ENCODE measurements around the gene ALK. TPM values are rescaled to one million over a fixed set of nuclear protein-coding genes. Genes with fewer than 3 reads are reported as not detected.

Gene ALK
- total and polyA plus RNA-seq, 7 donors = 0.31 to 2.9 (median 1.2) TPM; not detected in 1

- H3K4me1 ChIP-seq = no peaks in the 10 kb centered on the region
- WGBS, 2 donors = 88 to 95% methylated on average over 3 of the region's 3 CpGs
- H3K4me3 ChIP-seq = no peak overlapping the region
- TF ChIP-seq, protein P1, sequence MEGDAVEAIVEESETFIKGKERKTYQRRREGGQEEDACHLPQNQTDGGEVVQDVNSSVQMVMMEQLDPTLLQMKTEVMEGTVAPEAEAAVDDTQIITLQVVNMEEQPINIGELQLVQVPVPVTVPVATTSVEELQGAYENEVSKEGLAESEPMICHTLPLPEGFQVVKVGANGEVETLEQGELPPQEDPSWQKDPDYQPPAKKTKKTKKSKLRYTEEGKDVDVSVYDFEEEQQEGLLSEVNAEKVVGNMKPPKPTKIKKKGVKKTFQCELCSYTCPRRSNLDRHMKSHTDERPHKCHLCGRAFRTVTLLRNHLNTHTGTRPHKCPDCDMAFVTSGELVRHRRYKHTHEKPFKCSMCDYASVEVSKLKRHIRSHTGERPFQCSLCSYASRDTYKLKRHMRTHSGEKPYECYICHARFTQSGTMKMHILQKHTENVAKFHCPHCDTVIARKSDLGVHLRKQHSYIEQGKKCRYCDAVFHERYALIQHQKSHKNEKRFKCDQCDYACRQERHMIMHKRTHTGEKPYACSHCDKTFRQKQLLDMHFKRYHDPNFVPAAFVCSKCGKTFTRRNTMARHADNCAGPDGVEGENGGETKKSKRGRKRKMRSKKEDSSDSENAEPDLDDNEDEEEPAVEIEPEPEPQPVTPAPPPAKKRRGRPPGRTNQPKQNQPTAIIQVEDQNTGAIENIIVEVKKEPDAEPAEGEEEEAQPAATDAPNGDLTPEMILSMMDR (IDR thresholded peaks at IDR 0.05) = no peak
- TF ChIP-seq EP300 (IDR thresholded peaks at IDR 0.05) = no peak
- TF ChIP-seq POLR2A (IDR thresholded peaks at IDR 0.05) = no peak
- no peak for TF ChIP-seq POLR2AphosphoS5 (IDR thresholded peaks at IDR 0.05)
- no peak overlapping the region for H3K27ac ChIP-seq
- H3K9me3 ChIP-seq = no peaks in the 10 kb centered on the region
- no peaks in the 10 kb centered on the region for H3K27me3 ChIP-seq
- no peaks in the 10 kb centered on the region for H3K36me3 ChIP-seq
- no peak for DNase-seq
- intact Hi-C loops (cut with DNase I) = no loop called here
These were observed 402.0 kb downstream of the ALK start for GRCh38 chr2:29519338-29519925.

DNA sequence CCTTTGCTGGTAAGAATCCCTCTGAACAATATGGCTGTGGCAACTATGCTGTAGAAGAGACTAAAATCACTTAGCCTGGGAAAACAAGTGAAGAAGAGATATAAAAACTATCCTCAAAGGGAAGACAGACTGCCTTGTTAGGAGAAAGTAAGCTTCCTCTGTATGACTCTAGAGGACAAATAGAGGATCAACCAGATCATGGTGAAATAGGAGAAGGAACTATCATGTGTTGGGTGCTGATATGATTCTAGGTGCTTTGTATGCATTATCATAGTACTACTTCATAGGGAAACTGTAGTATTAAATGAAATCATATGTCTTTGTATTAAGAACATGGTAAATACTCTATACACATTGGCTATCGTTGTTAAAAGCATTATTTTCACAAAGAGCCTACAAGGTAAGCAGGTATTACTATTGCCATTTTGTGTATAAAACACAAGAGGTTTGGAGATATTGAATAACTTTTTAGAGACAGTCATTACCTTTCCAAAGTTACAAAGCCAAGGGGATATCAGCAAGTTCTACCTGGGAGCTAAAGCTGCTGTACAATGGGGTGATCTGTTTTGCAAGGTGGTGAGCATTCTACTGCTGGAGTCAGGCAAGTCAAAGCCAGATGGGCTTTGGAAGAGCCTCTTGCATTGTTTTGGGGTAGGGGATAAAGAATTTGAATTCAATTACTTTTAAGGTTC lies 402.6 kb downstream of the ALK start:
- no peaks in the 10 kb centered on the region for H3K36me3 ChIP-seq
- H3K9me3 ChIP-seq = no peaks in the 10 kb centered on the region
- 74 to 93% methylated on average over 1 of the region's 1 CpG for WGBS, 2 donors
- intact Hi-C loops (cut with DNase I) = no loop called here
- no peak for DNase-seq
- no peaks in the 10 kb centered on the region for H3K27me3 ChIP-seq
- H3K4me1 ChIP-seq = no peaks in the 10 kb centered on the region
- no peak overlapping the region for H3K4me3 ChIP-seq
- H3K27ac ChIP-seq = no peak overlapping the region
- TF ChIP-seq EP300 (IDR thresholded peaks at IDR 0.05) = no peak
- TF ChIP-seq POLR2AphosphoS5 (IDR thresholded peaks at IDR 0.05) = no peak
- TF ChIP-seq, protein P1 (IDR thresholded peaks at IDR 0.05) = no peak
- TF ChIP-seq POLR2A (IDR thresholded peaks at IDR 0.05) = no peak

GRCh38 chr2:29518010-29518409 lies 403.4 kb downstream of the ALK start:
- WGBS, 2 donors = 85 to 88% methylated on average over 2 of the region's 2 CpGs
- intact Hi-C loops (cut with DNase I) = no loop called here
- no peaks in the 10 kb centered on the region for H3K27me3 ChIP-seq

DNA sequence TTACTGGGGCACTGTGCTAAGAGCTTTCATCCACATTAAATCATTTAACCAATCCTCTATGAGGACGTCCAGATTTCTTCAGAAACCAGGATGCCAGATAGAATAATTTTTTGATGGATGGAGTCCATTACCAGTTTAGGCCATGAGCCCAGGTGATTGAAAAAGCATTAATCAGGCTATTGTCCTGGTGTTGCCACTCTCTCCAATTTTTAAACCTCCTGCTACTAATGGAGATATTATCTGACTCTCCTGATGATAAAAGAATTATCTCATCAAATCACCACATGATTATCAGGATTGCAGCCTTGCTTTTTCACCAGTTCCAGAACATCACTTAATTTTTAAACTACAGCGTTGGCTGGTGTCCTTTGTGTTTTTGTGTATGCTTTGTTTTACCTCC lies 404.0 kb downstream of the ALK start:
- no peak overlapping the region for H3K27ac ChIP-seq
- no peaks in the 10 kb centered on the region for H3K9me3 ChIP-seq
- no peaks in the 10 kb centered on the region for H3K27me3 ChIP-seq
- 74 to 84% methylated on average over 2 of the region's 2 CpGs for WGBS, 2 donors
- TF ChIP-seq POLR2AphosphoS5 (IDR thresholded peaks at IDR 0.05) (no peak), EP300 (IDR thresholded peaks at IDR 0.05) (no peak), POLR2A (IDR thresholded peaks at IDR 0.05) (no peak)
- TF ChIP-seq, protein P1 (IDR thresholded peaks at IDR 0.05) = no peak
- DNase-seq = no peak
- H3K4me1 ChIP-seq = no peaks in the 10 kb centered on the region
- no peaks in the 10 kb centered on the region for H3K36me3 ChIP-seq
- H3K4me3 ChIP-seq = no peak overlapping the region
- intact Hi-C loops (cut with DNase I) = no loop called here

More at GRCh38 chr2:29518010-29518409, 403.4 kb downstream of the ALK start:
- no peaks in the 10 kb centered on the region for H3K36me3 ChIP-seq
- H3K27ac ChIP-seq = no peak overlapping the region
- DNase-seq = no peak
- H3K4me3 ChIP-seq = no peak overlapping the region
- H3K9me3 ChIP-seq = no peaks in the 10 kb centered on the region
- TF ChIP-seq, protein P1 (IDR thresholded peaks at IDR 0.05) = no peak
- TF ChIP-seq EP300 (IDR thresholded peaks at IDR 0.05) = no peak
- TF ChIP-seq POLR2A (IDR thresholded peaks at IDR 0.05) = no peak
- TF ChIP-seq POLR2AphosphoS5 (IDR thresholded peaks at IDR 0.05) = no peak
- H3K4me1 ChIP-seq = no peaks in the 10 kb centered on the region

Measured in sigmoid colon (tissue), 7 donors.